Neural progenitor cell (in vitro differentiated cells): ENCODE data around the gene CREBRF. TPM values are rescaled to one million over a fixed set of nuclear protein-coding genes. Genes with fewer than 3 reads are reported as not detected.
"Not testable (repeated sequence)": the region's sequence is repeated elsewhere in the genome, so short reads cannot be mapped to it uniquely, and the experiment has no call there.

Source experiments
- DNase-seq: peaks from one replicate; pipeline ENCODE4 v3.0.0-alpha.2; 2016; ENCODE audit warnings: low spot score
- H2AFZ ChIP-seq: fragments of 200-600 bp; sonication (generic); replicated peaks from 2 replicates; pipeline ENCODE4 v1.6.1; 2016; ENCODE audit warnings: antibody characterized with exemption
- H3F3A ChIP-seq: fragments of 200-600 bp; sonication (generic); 2 replicates; pipeline ENCODE4 v1.6.1; 2016; ENCODE audit warnings: antibody characterized with exemption, low read depth
- H3K27ac ChIP-seq: fragments of 200-600 bp; sonication (generic); 2 replicates; pipeline ENCODE4 v1.5.1; 2016; ENCODE audit warnings: mild to moderate bottlenecking
- H3K27me3 ChIP-seq: fragments of 200-600 bp; sonication (generic); 2 replicates; pipeline ENCODE4 v1.6.1; 2016; ENCODE audit warnings: mild to moderate bottlenecking, moderate library complexity
- H3K36me3 ChIP-seq: fragments of 200-600 bp; sonication (generic); 2 replicates; pipeline ENCODE4 v1.5.1; 2016
- H3K4me1 ChIP-seq: fragments of 200-600 bp; sonication (generic); 2 replicates; pipeline ENCODE4 v1.6.1; 2016; ENCODE audit warnings: mixed run types
- H3K4me2 ChIP-seq: fragments of 200-600 bp; sonication (generic); 2 replicates; pipeline ENCODE4 v1.6.1; 2016
- H3K4me3 ChIP-seq: fragments of 200-600 bp; sonication (generic); 2 replicates; pipeline ENCODE4 v1.5.1; 2016
- H3K79me2 ChIP-seq: fragments of 200-600 bp; sonication (generic); 2 replicates; pipeline ENCODE4 v1.6.1; 2016; ENCODE audit warnings: low read depth
- H3K9ac ChIP-seq: fragments of 200-600 bp; sonication (generic); 2 replicates; pipeline ENCODE4 v1.6.1; 2016
- H3K9me3 ChIP-seq: fragments of 200-600 bp; sonication (generic); 2 replicates; pipeline ENCODE4 v1.5.1; 2016; ENCODE audit warnings: low read depth
- H4K20me1 ChIP-seq: fragments of 200-600 bp; sonication (generic); 2 replicates; pipeline ENCODE4 v1.6.1; 2016; ENCODE audit warnings: low read depth
- H3K27ac Mint-ChIP-seq: 3 replicates; pipeline ENCODE4 v1.8.0; 2021; ENCODE audit warnings: mixed read lengths
- H3K27me3 Mint-ChIP-seq: 2 replicates; pipeline ENCODE4 v1.8.0; 2022; ENCODE audit warnings: low read depth, mild to moderate bottlenecking, inconsistent platforms, moderate library complexity, mixed read lengths; ENCODE audit not compliant: insufficient read depth
- H3K36me3 Mint-ChIP-seq: 3 replicates; pipeline ENCODE4 v1.8.0; 2021; ENCODE audit warnings: mixed read lengths
- H3K4me1 Mint-ChIP-seq: 3 replicates; pipeline ENCODE4 v1.8.0; 2021; ENCODE audit warnings: mixed read lengths
- H3K4me3 Mint-ChIP-seq: 3 replicates; pipeline ENCODE4 v1.8.0; 2021; ENCODE audit warnings: mild to moderate bottlenecking, moderate library complexity, mixed read lengths
- H3K9me3 Mint-ChIP-seq: 3 replicates; pipeline ENCODE4 v1.8.0; 2020; ENCODE audit warnings: mixed read lengths
- CTCF ChIP-seq: fragments of 200-600 bp; sonication (generic); IDR thresholded peaks from 2 replicates; pipeline ENCODE4 v1.5.1; 2017; ENCODE audit warnings: antibody characterized with exemption, mild to moderate bottlenecking
- EZH2 ChIP-seq: fragments of 200-600 bp; sonication (generic); IDR thresholded peaks from 2 replicates; pipeline ENCODE4 v1.6.1; 2017; ENCODE audit warnings: antibody characterized with exemption, mild to moderate bottlenecking, moderate library complexity
- EZH2phosphoT487 ChIP-seq: fragments of 200-600 bp; sonication (generic); IDR thresholded peaks from 2 replicates; pipeline ENCODE4 v1.6.1; 2017; ENCODE audit warnings: antibody characterized with exemption
- total RNA-seq: library from RNA; depleted of rRNA; stranded (reverse); fragments of >200 nt; gene quantifications from 2 replicates; pipeline ENCODE4 v1.2.3, GENCODE V29; 2015; ENCODE audit warnings: low replicate concordance

Gene CREBRF
- total RNA-seq, 1 donor from 2014 or later, result 14.3 TPM

DNA sequence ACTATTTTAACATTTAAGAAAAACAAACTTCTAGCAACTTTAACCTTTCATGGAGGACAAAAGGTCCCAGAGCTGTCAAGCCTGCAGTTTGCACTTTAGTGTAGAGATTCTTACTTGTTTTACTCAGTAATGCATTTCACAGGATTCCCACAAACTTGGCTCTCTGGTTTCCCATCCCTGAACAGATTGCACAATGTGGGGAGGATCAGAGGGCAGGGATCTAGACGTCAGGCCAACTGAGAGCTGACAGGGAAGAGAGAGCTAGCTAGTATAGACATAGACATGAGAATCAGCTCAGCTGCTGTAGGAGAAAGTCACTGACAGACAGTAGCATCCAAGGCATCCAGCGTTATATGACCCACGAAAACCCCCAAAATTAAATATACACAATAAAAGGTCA lies 67.3 kb downstream of the CREBRF start:
- DNase-seq, result no peak
- Mint-ChIP-seq H3K27me3 (no peaks in the 10 kb centered on the region), H3K4me3 (no peak overlapping the region), H3K4me1 (no peaks in the 10 kb centered on the region), H3K36me3 (peaks cover 5% of the 10 kb centered on the region), H3K27ac (no peak overlapping the region), H3K9me3 (peaks cover 4% of the 10 kb centered on the region)
- Histone ChIP-seq H3K9me3 (no peaks in the 10 kb centered on the region), H3K9ac (no peak overlapping the region), H3K79me2 (no peaks in the 10 kb centered on the region), H3F3A (no peaks in the 10 kb centered on the region), H2AFZ (no peak overlapping the region), H4K20me1 (no peaks in the 10 kb centered on the region), H3K4me3 (no peak overlapping the region), H3K4me1 (no peaks in the 10 kb centered on the region), H3K27ac (no peak overlapping the region), H3K4me2 (no peak overlapping the region), H3K36me3 (peaks cover 6% of the 10 kb centered on the region), H3K27me3 (no peaks in the 10 kb centered on the region)
- TF ChIP-seq EZH2 (no peak), EZH2phosphoT487 (no peak), CTCF (no peak)

GRCh38 chr5:173132166-173132565 lies 76.0 kb downstream of the CREBRF start:
- not testable (repeated sequence) for H3K36me3 ChIP-seq, H3K36me3 Mint-ChIP-seq, H3K9me3 Mint-ChIP-seq, H3K4me3 Mint-ChIP-seq, H3F3A ChIP-seq, DNase-seq, H3K79me2 ChIP-seq, H3K4me2 ChIP-seq, H3K27ac Mint-ChIP-seq, H3K27me3 Mint-ChIP-seq, H3K9ac ChIP-seq, H2AFZ ChIP-seq, H3K27ac ChIP-seq, H3K4me3 ChIP-seq, H4K20me1 ChIP-seq, H3K9me3 ChIP-seq, H3K4me1 ChIP-seq, H3K27me3 ChIP-seq, H3K4me1 Mint-ChIP-seq

DNA sequence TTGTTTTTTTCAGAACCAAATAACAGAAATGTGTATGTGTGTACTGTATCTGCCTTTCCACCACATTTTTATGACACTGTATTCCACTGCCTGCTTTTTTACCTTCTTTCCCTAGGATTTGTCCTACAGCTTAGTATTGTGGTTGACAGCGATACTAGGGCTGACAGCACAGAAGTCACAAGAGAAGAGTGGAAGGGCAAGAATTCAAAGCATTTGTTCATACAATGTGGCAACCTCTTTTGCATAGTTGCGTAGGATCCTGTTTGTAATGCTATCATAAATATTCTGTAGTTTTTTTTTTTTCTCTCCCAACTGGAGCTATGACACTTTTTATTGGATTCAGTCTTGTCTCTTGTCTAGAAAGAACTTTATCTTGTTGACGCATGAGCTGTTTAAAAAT lies 82.6 kb downstream of the CREBRF start:
- H3K79me2 ChIP-seq, result no peaks in the 10 kb centered on the region
- no peaks in the 10 kb centered on the region for H3K36me3 Mint-ChIP-seq
- no peak overlapping the region for H3K4me3 ChIP-seq
- no peaks in the 10 kb centered on the region for H3K9me3 ChIP-seq
- no peaks in the 10 kb centered on the region for H3F3A ChIP-seq
- H3K9me3 Mint-ChIP-seq, result no peaks in the 10 kb centered on the region
- H3K4me3 Mint-ChIP-seq, result no peak overlapping the region
- H3K9ac ChIP-seq, result no peak overlapping the region
- H4K20me1 ChIP-seq, result no peaks in the 10 kb centered on the region
- H3K4me2 ChIP-seq, result no peak overlapping the region
- no peaks in the 10 kb centered on the region for H3K27me3 ChIP-seq
- H3K27ac Mint-ChIP-seq, result no peak overlapping the region
- TF ChIP-seq EZH2phosphoT487 (no peak), EZH2 (no peak), CTCF (no peak)
- no peak overlapping the region for H2AFZ ChIP-seq
- DNase-seq, result no peak
- no peaks in the 10 kb centered on the region for H3K36me3 ChIP-seq
- no peaks in the 10 kb centered on the region for H3K27me3 Mint-ChIP-seq
- no peak overlapping the region for H3K27ac ChIP-seq
- no peaks in the 10 kb centered on the region for H3K4me1 ChIP-seq
- H3K4me1 Mint-ChIP-seq, result no peaks in the 10 kb centered on the region

- Histone ChIP-seq H3K36me3 (no peaks in the 10 kb centered on the region), H3K27ac (no peak overlapping the region), H3K9me3 (no peaks in the 10 kb centered on the region), H3K4me3 (no peak overlapping the region), H3F3A (no peaks in the 10 kb centered on the region), H3K4me2 (no peak overlapping the region), H3K79me2 (no peaks in the 10 kb centered on the region), H3K9ac (no peak overlapping the region), H2AFZ (no peak overlapping the region), H3K4me1 (no peaks in the 10 kb centered on the region), H3K27me3 (no peaks in the 10 kb centered on the region), H4K20me1 (no peaks in the 10 kb centered on the region)
- H3K27me3 Mint-ChIP-seq, result peaks cover 2% of the 10 kb centered on the region
- H3K9me3 Mint-ChIP-seq, result no peaks in the 10 kb centered on the region
- no peak overlapping the region for H3K27ac Mint-ChIP-seq
- TF ChIP-seq EZH2, result no peak
- TF ChIP-seq EZH2phosphoT487, result no peak
- TF ChIP-seq CTCF, result no peak
- DNase-seq, result no peak
- no peaks in the 10 kb centered on the region for H3K36me3 Mint-ChIP-seq
- H3K4me1 Mint-ChIP-seq, result no peaks in the 10 kb centered on the region
- H3K4me3 Mint-ChIP-seq, result no peak overlapping the region
These were observed 83.5 kb downstream of the CREBRF start for GRCh38 chr5:173139631-173140030.
